HG03469 (cell line): Measurements from ENCODE around the gene CRHR1.

ENCODE experiments used
- ATAC-seq: cut with Tn5 transposase; IDR thresholded peaks from one replicate; pipeline ENCODE4 v1.9.1; 2021; ENCODE audit warnings: mild to moderate bottlenecking, moderate library complexity, moderate number of reproducible peaks; ENCODE audit not compliant: unreplicated experiment

CRHR1 gene

GRCh38 chr17:45841186-45841585 lies 57.1 kb downstream of the CRHR1 start:
- no peak for ATAC-seq

GRCh38 chr17:45841883-45842525 lies 57.9 kb downstream of the CRHR1 start:
- ATAC-seq: no peak

GRCh38 chr17:45843722-45844121 lies 59.6 kb downstream of the CRHR1 start:
- no peak for ATAC-seq

- no peak for ATAC-seq
Measured at GRCh38 chr17:45844695-45845375, 60.7 kb downstream of the CRHR1 start, which contains the start of gene SPPL2C. TSS of gene SPPL2C (plus strand) at chr17:45844881. CDS start at chr17:45844907, 26 bp downstream.

GRCh38 chr17:45845376-45846185 lies 61.5 kb downstream of the CRHR1 start:
- ATAC-seq: no peak

- ATAC-seq: no peak
Measured at GRCh38 chr17:45846223-45846622, 62.1 kb downstream of the CRHR1 start.

- no peak for ATAC-seq
Measured at GRCh38 chr17:45846646-45847045, 62.5 kb downstream of the CRHR1 start.

GRCh38 chr17:45847101-45847500 lies 63.0 kb downstream of the CRHR1 start:
- no peak for ATAC-seq

- ATAC-seq: no peak
Measured at GRCh38 chr17:45847747-45848146, 63.6 kb downstream of the CRHR1 start.

GRCh38 chr17:45848405-45848804 lies 64.3 kb downstream of the CRHR1 start:
- no peak for ATAC-seq

- ATAC-seq: no peak
Measured at GRCh38 chr17:45848868-45849535, 64.9 kb downstream of the CRHR1 start.

- no peak for ATAC-seq
Measured at GRCh38 chr17:45849536-45849990, 65.4 kb downstream of the CRHR1 start.

- no peak for ATAC-seq
Measured at GRCh38 chr17:45850011-45850410, 65.9 kb downstream of the CRHR1 start.

GRCh38 chr17:45850468-45850867 lies 66.3 kb downstream of the CRHR1 start:
- no peak for ATAC-seq

GRCh38 chr17:45851022-45851421 lies 66.9 kb downstream of the CRHR1 start:
- no peak for ATAC-seq

GRCh38 chr17:45851464-45851863 lies 67.3 kb downstream of the CRHR1 start:
- ATAC-seq: no peak

- ATAC-seq: no peak
Measured at GRCh38 chr17:45851873-45852272, 67.8 kb downstream of the CRHR1 start.

GRCh38 chr17:45852535-45853297 lies 68.6 kb downstream of the CRHR1 start:
- ATAC-seq: no peak

GRCh38 chr17:45854209-45854608 lies 70.1 kb downstream of the CRHR1 start:
- no peak for ATAC-seq

- no peak for ATAC-seq
Measured at GRCh38 chr17:45855691-45856336, 71.7 kb downstream of the CRHR1 start.
